Astrocyte of the cerebellum (primary cell): ENCODE results near the gene SERPINF2.
"Not testable (repeated sequence)": the region's sequence is repeated elsewhere in the genome, so short reads cannot be mapped to it uniquely, and the experiment has no call there.

Experiments
- DNase-seq: peaks from one replicate; pipeline ENCODE4 v3.0.0-alpha.2; 2011; ENCODE audit warnings: low read depth
- H3K4me3 ChIP-seq: 2 replicates; pipeline ENCODE4 v1.5.1; 2011; ENCODE audit warnings: mild to moderate bottlenecking, low read depth, low read length, moderate library complexity
- in situ Hi-C: cut with HindIII; loops from 2 replicates; pipeline ENCODE4 v1.10.0; 2017; ENCODE audit warnings: low sequenced_read_pairs
- TF ChIP-seq, protein P1 (sequence below): IDR thresholded peaks from 2 replicates; pipeline ENCODE4 v1.5.1; 2012; ENCODE audit warnings: low read length, low read depth, moderate library complexity, mild to moderate bottlenecking; ENCODE audit errors: missing control alignments

Gene SERPINF2

GRCh38 chr17:1742371-1743087, at the start of gene SERPINF2:
Gene SERPINF2 (plus strand): TSS chr17:1742871. CDS start chr17:1744996, 2,125 bp downstream.
- in situ Hi-C loops = no loop called here
- DNase-seq = no peak
- H3K4me3 ChIP-seq = no peak within 1 kb of the TSS
- TF ChIP-seq, protein P1, sequence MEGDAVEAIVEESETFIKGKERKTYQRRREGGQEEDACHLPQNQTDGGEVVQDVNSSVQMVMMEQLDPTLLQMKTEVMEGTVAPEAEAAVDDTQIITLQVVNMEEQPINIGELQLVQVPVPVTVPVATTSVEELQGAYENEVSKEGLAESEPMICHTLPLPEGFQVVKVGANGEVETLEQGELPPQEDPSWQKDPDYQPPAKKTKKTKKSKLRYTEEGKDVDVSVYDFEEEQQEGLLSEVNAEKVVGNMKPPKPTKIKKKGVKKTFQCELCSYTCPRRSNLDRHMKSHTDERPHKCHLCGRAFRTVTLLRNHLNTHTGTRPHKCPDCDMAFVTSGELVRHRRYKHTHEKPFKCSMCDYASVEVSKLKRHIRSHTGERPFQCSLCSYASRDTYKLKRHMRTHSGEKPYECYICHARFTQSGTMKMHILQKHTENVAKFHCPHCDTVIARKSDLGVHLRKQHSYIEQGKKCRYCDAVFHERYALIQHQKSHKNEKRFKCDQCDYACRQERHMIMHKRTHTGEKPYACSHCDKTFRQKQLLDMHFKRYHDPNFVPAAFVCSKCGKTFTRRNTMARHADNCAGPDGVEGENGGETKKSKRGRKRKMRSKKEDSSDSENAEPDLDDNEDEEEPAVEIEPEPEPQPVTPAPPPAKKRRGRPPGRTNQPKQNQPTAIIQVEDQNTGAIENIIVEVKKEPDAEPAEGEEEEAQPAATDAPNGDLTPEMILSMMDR = no peak

DNA sequence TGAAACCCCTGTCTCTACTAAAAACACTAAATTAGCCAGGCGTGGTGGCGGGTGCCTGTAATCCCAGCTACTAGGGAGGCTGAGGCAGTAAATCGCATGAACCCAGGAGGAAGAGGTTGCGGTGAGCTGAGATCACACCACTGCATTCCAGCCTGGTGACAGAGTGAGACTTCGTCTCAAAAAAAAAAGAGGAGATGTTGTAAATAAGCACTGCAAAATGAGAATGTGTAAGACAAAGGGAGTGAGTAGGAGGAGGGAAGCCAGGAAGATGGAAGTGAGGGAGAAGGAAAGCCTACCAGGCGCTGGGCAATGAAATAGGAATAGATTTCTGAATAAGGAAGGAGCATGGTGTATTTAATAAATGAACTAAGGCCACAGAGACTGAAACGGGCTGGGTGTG, 49.3 kb upstream of the SERPINF2 start:
- TF ChIP-seq, protein P1 = no peak
- no peak for DNase-seq
- H3K4me3 ChIP-seq = no peak overlapping the region
- in situ Hi-C loops = no loop called here

GRCh38 chr17:1695365-1695764, 47.3 kb upstream of the SERPINF2 start:
- no peak for DNase-seq
- TF ChIP-seq, protein P1 = no peak
- H3K4me3 ChIP-seq = no peak overlapping the region
- in situ Hi-C loops = no loop called here

DNA sequence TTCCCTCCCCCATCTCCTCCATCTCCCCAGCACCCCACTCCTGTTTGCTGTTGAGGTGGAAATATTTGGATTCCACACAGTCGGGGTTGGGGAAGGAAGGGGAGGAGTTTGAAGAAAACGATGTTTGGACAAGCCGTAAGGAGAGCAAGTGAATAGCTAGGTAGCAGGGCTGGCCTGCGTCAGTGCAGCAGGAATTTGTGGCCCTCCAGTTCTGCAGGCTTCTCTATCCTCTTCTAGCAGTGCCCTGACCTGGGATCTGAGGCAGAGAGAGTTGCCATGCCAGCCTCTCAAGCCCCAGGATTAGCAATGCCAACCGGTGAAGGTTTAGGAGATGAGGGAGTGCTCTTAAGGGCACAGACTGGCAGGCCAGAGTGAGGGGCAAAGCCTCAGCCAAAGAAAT, 45.0 kb upstream of the SERPINF2 start:
- no peak for DNase-seq
- no peak overlapping the region for H3K4me3 ChIP-seq
- in situ Hi-C loops = no loop called here
- TF ChIP-seq, protein P1 = no peak

GRCh38 chr17:1699891-1700290, 42.8 kb upstream of the SERPINF2 start:
- H3K4me3 ChIP-seq, in situ Hi-C loops, DNase-seq: not testable (repeated sequence)

- DNase-seq = no peak
- in situ Hi-C loops = no loop called here
- TF ChIP-seq, protein P1 = no peak
- H3K4me3 ChIP-seq = no peak overlapping the region
These were observed 39.6 kb upstream of the SERPINF2 start for GRCh38 chr17:1703063-1703462.

GRCh38 chr17:1705004-1705403, 37.7 kb upstream of the SERPINF2 start:
- H3K4me3 ChIP-seq = no peak overlapping the region
- TF ChIP-seq, protein P1 = no peak
- DNase-seq = no peak
- in situ Hi-C loops = no loop called here
